HEK293 (cell line): Measurements from ENCODE around the gene KIF22.

Source experiments
- GLI4 ChIP-seq: fragments of 450-650 bp; formaldehyde crosslinking; IDR thresholded peaks from 2 replicates; pipeline ENCODE4 v1.5.1; 2016; ENCODE audit warnings: missing biosample characterization, missing genetic modification characterization
- KLF17 ChIP-seq: fragments of 450-650 bp; formaldehyde crosslinking; IDR thresholded peaks from 2 replicates; pipeline ENCODE4 v1.5.1; 2016; ENCODE audit warnings: missing biosample characterization, missing genetic modification characterization
- MZF1 ChIP-seq: fragments of 450-650 bp; formaldehyde crosslinking; IDR thresholded peaks from 2 replicates; pipeline ENCODE4 v1.5.1; 2017; ENCODE audit warnings: missing biosample characterization, missing genetic modification characterization, borderline replicate concordance
- OSR2 ChIP-seq: fragments of 450-650 bp; formaldehyde crosslinking; IDR thresholded peaks from 2 replicates; pipeline ENCODE4 v1.5.1; 2016; ENCODE audit warnings: missing biosample characterization, missing genetic modification characterization
- PRDM4 ChIP-seq: fragments of 450-650 bp; formaldehyde crosslinking; IDR thresholded peaks from 2 replicates; pipeline ENCODE4 v1.5.1; 2017; ENCODE audit warnings: missing biosample characterization, missing genetic modification characterization
- REPIN1 ChIP-seq: fragments of 450-650 bp; formaldehyde crosslinking; IDR thresholded peaks from 2 replicates; pipeline ENCODE4 v1.5.1; 2017; ENCODE audit warnings: missing biosample characterization, missing genetic modification characterization, low read depth
- SP2 ChIP-seq: fragments of 450-650 bp; formaldehyde crosslinking; IDR thresholded peaks from 2 replicates; pipeline ENCODE4 v1.5.1; 2016; ENCODE audit warnings: missing biosample characterization, missing genetic modification characterization
- TRIM28 ChIP-seq: IDR thresholded peaks from 2 replicates; pipeline ENCODE4 v1.6.1; 2011; ENCODE audit warnings: low read length, control low read depth, borderline replicate concordance
- YY1 ChIP-seq: fragments of 450-650 bp; formaldehyde crosslinking; IDR thresholded peaks from 2 replicates; pipeline ENCODE4 v1.5.1; 2018; ENCODE audit warnings: missing biosample characterization, missing genetic modification characterization
- ZBTB1 ChIP-seq: fragments of 450-650 bp; formaldehyde crosslinking; IDR thresholded peaks from 2 replicates; pipeline ENCODE4 v1.5.1; 2016; ENCODE audit warnings: missing biosample characterization, missing genetic modification characterization
- ZBTB8A ChIP-seq: fragments of 450-650 bp; formaldehyde crosslinking; IDR thresholded peaks from 2 replicates; pipeline ENCODE4 v1.5.1; 2016; ENCODE audit warnings: missing biosample characterization, missing genetic modification characterization
- ZFHX2 ChIP-seq: fragments of 450-650 bp; formaldehyde crosslinking; conservative IDR thresholded peaks from 2 replicates; pipeline ENCODE4 v1.5.1; 2016; ENCODE audit warnings: missing biosample characterization, missing genetic modification characterization
- ZFP41 ChIP-seq: fragments of 450-650 bp; formaldehyde crosslinking; IDR thresholded peaks from 2 replicates; pipeline ENCODE4 v1.5.1; 2016; ENCODE audit warnings: missing biosample characterization, missing genetic modification characterization, borderline replicate concordance
- ZFP69B ChIP-seq: fragments of 450-650 bp; formaldehyde crosslinking; IDR thresholded peaks from 2 replicates; pipeline ENCODE4 v1.5.1; 2016; ENCODE audit warnings: missing biosample characterization, missing genetic modification characterization
- ZNF10 ChIP-seq: fragments of 450-650 bp; formaldehyde crosslinking; IDR thresholded peaks from 2 replicates; pipeline ENCODE4 v1.5.1; 2017; ENCODE audit warnings: missing biosample characterization, missing genetic modification characterization
- ZNF140 ChIP-seq: fragments of 450-650 bp; formaldehyde crosslinking; IDR thresholded peaks from 2 replicates; pipeline ENCODE4 v1.5.1; 2016; ENCODE audit warnings: missing biosample characterization, missing genetic modification characterization
- ZNF146 ChIP-seq: fragments of 450-650 bp; formaldehyde crosslinking; IDR thresholded peaks from 2 replicates; pipeline ENCODE4 v1.5.1; 2016; ENCODE audit warnings: missing biosample characterization, missing genetic modification characterization
- ZNF24 ChIP-seq: fragments of 450-650 bp; formaldehyde crosslinking; IDR thresholded peaks from 2 replicates; pipeline ENCODE4 v1.5.1; 2016; ENCODE audit warnings: missing biosample characterization, missing genetic modification characterization
- ZNF341 ChIP-seq: fragments of 450-650 bp; formaldehyde crosslinking; IDR thresholded peaks from 2 replicates; pipeline ENCODE4; 2016; ENCODE audit warnings: low read depth, missing biosample characterization, missing genetic modification characterization
- ZNF366 ChIP-seq: fragments of 450-650 bp; formaldehyde crosslinking; conservative IDR thresholded peaks from 2 replicates; pipeline ENCODE4 v1.5.1; 2016; ENCODE audit warnings: missing biosample characterization, missing genetic modification characterization
- ZNF37A ChIP-seq: fragments of 450-650 bp; IDR thresholded peaks from 2 replicates; pipeline ENCODE4 v1.5.1; 2018; ENCODE audit warnings: missing biosample characterization, missing genetic modification characterization
- ZNF518A ChIP-seq: fragments of 450-650 bp; formaldehyde crosslinking; conservative IDR thresholded peaks from 2 replicates; pipeline ENCODE4 v1.5.1; 2016; ENCODE audit warnings: low read depth, missing biosample characterization, missing genetic modification characterization
- ZNF521 ChIP-seq: fragments of 450-650 bp; formaldehyde crosslinking; IDR thresholded peaks from 2 replicates; pipeline ENCODE4 v1.5.1; 2017; ENCODE audit warnings: missing biosample characterization, mild to moderate bottlenecking, missing genetic modification characterization
- ZNF544 ChIP-seq: fragments of 450-650 bp; formaldehyde crosslinking; IDR thresholded peaks from 2 replicates; pipeline ENCODE4 v1.5.0; 2017; ENCODE audit warnings: missing biosample characterization, missing genetic modification characterization
- ZNF624 ChIP-seq: fragments of 450-650 bp; formaldehyde crosslinking; IDR thresholded peaks from 2 replicates; pipeline ENCODE4 v1.5.1; 2017; ENCODE audit warnings: missing biosample characterization, missing genetic modification characterization
- ZNF626 ChIP-seq: fragments of 450-650 bp; sonication (Bioruptor Pico); formaldehyde crosslinking; IDR thresholded peaks from 2 replicates; pipeline ENCODE4 v1.5.1; 2018; ENCODE audit warnings: missing biosample characterization, missing genetic modification characterization, inconsistent platforms
- ZNF658 ChIP-seq: fragments of 450-650 bp; formaldehyde crosslinking; IDR thresholded peaks from 2 replicates; pipeline ENCODE4; 2016; ENCODE audit warnings: missing biosample characterization, missing genetic modification characterization
- ZNF701 ChIP-seq: fragments of 450-650 bp; formaldehyde crosslinking; IDR thresholded peaks from 2 replicates; pipeline ENCODE4 v1.5.1; 2016; ENCODE audit warnings: missing biosample characterization, missing genetic modification characterization
- ZNF704 ChIP-seq: fragments of 450-650 bp; formaldehyde crosslinking; IDR thresholded peaks from 2 replicates; pipeline ENCODE4 v1.5.1; 2016; ENCODE audit warnings: missing biosample characterization, missing genetic modification characterization
- ZNF791 ChIP-seq: fragments of 450-650 bp; formaldehyde crosslinking; IDR thresholded peaks from 2 replicates; pipeline ENCODE4 v1.5.1; 2016; ENCODE audit warnings: missing biosample characterization, missing genetic modification characterization
- ZNF830 ChIP-seq: fragments of 450-650 bp; IDR thresholded peaks from 2 replicates; pipeline ENCODE4 v1.5.0; 2018; ENCODE audit warnings: missing biosample characterization, missing genetic modification characterization, low read depth, mild to moderate bottlenecking, moderate library complexity
- ZNF843 ChIP-seq: fragments of 450-650 bp; formaldehyde crosslinking; IDR thresholded peaks from 2 replicates; pipeline ENCODE4 v1.5.1; 2016; ENCODE audit warnings: missing biosample characterization, missing genetic modification characterization
- ZSCAN23 ChIP-seq: fragments of 450-650 bp; formaldehyde crosslinking; IDR thresholded peaks from 2 replicates; pipeline ENCODE4 v1.5.1; 2016; ENCODE audit warnings: missing biosample characterization, missing genetic modification characterization

Gene KIF22

GRCh38 chr16:29848420-29849297 is 58.1 kb downstream of the KIF22 start (continued):
- peak; percentile 90 for TF ChIP-seq ZFP69B (tag by site-specific recombination)
- no peak for TF ChIP-seq ZNF704 (tag by site-specific recombination)
- TF ChIP-seq ZNF146 (tag by site-specific recombination) = no peak
- no peak for TF ChIP-seq ZNF544 (tag by site-specific recombination)
- TF ChIP-seq ZNF37A = no peak
- TF ChIP-seq ZNF791 (tag by site-specific recombination) = no peak
- peak; percentile 70 for TF ChIP-seq OSR2 (tag by site-specific recombination)
- TF ChIP-seq ZNF366 (tag by site-specific recombination) = no peak
- no peak for TF ChIP-seq ZBTB1 (tag by site-specific recombination)
- TF ChIP-seq TRIM28 = peak; percentile 65; the same call in 1 of the 2 replicates
- peak; percentile 73 for TF ChIP-seq ZBTB8A (tag by site-specific recombination)
- TF ChIP-seq ZNF624 (tag by site-specific recombination) = no peak
- no peak for TF ChIP-seq ZSCAN23 (tag by site-specific recombination)
- no peak for TF ChIP-seq ZNF521
- no peak for TF ChIP-seq ZNF658 (tag by site-specific recombination)
- no peak for TF ChIP-seq ZNF843 (tag by site-specific recombination)
- no peak for TF ChIP-seq SP2 (tag by site-specific recombination)
- TF ChIP-seq GLI4 (tag by site-specific recombination) = no peak
- TF ChIP-seq REPIN1 = no peak
- TF ChIP-seq ZNF518A (tag by site-specific recombination) = no peak
- no peak for TF ChIP-seq ZFHX2 (tag by site-specific recombination)
- no peak for TF ChIP-seq PRDM4 (tag by site-specific recombination)
- TF ChIP-seq ZNF140 = no peak
- 0 out of 2 replicates have a peak, but pooled peaks have one; percentile 33 for TF ChIP-seq ZNF10 (tag by site-specific recombination)
- no peak for TF ChIP-seq YY1 (tag by site-specific recombination)
- no peak for TF ChIP-seq ZNF626 (tag by site-specific recombination)
- no peak for TF ChIP-seq ZNF701 (tag by site-specific recombination)
- TF ChIP-seq ZNF24 (tag by site-specific recombination) = no peak
- no peak for TF ChIP-seq ZNF830 (tag by site-specific recombination)
- TF ChIP-seq ZFP41 (tag by site-specific recombination) = no peak
- TF ChIP-seq KLF17 = peak; percentile 55; the same call in 1 of the 2 replicates
- TF ChIP-seq MZF1 = no peak
- TF ChIP-seq ZNF341 = no peak
